Astrocyte (in vitro differentiated cells and primary cell): ENCODE data around the gene MLIP.
"Not testable (repeated sequence)": the region's sequence is repeated elsewhere in the genome, so short reads cannot be mapped to it uniquely, and the experiment has no call there.

Experiments
- EZH2 ChIP-seq: IDR thresholded peaks from 2 replicates; pipeline ENCODE4 v1.6.1; 2012; ENCODE audit warnings: mild to moderate bottlenecking, low read length, inconsistent platforms; ENCODE audit not compliant: insufficient read depth
- TF ChIP-seq, protein P1 (sequence below): IDR thresholded peaks from 2 replicates; pipeline ENCODE4 v1.5.1; 2011; ENCODE audit warnings: low read depth, mild to moderate bottlenecking, inconsistent platforms, low read length, moderate library complexity; ENCODE audit not compliant: insufficient read depth

DNA sequence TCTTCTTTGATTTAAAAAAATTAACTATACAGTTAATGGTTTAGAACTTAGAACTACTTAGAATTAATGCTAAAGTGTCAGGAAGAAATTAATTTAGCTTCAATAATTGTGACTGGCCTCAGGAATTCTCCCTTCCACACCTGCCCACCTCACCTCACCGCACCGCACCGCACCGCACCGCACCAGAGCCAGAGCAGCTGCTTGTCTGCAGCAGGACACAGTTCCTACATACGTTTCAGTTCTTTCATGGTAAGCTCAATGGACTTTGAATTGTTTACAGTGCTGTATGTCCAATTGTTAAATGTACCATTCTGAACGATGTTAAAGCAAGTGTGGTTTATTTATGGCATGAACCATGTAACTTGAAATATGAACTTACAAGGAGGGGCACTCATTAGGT is 98.7 kb downstream of the MLIP start:
- TF ChIP-seq, protein P1, sequence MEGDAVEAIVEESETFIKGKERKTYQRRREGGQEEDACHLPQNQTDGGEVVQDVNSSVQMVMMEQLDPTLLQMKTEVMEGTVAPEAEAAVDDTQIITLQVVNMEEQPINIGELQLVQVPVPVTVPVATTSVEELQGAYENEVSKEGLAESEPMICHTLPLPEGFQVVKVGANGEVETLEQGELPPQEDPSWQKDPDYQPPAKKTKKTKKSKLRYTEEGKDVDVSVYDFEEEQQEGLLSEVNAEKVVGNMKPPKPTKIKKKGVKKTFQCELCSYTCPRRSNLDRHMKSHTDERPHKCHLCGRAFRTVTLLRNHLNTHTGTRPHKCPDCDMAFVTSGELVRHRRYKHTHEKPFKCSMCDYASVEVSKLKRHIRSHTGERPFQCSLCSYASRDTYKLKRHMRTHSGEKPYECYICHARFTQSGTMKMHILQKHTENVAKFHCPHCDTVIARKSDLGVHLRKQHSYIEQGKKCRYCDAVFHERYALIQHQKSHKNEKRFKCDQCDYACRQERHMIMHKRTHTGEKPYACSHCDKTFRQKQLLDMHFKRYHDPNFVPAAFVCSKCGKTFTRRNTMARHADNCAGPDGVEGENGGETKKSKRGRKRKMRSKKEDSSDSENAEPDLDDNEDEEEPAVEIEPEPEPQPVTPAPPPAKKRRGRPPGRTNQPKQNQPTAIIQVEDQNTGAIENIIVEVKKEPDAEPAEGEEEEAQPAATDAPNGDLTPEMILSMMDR, result not testable (repeated sequence)
- not testable (repeated sequence) for TF ChIP-seq EZH2
